ENCODE results near the gene INTS11. TPM values are rescaled to one million over a fixed set of nuclear protein-coding genes. Genes with fewer than 3 reads are reported as not detected.

INTS11 gene
- total RNA-seq, 3 donors from 2014 or later: 89.9 to 127 (median 95.5) TPM

- peak; percentile 93 for ATAC-seq
- Histone ChIP-seq H3K9me3 (no peaks in the 10 kb centered on the region), H3K4me1 (ENCODE audit: low read depth) (peaks cover 23% of the 10 kb centered on the region), H3K4me3 (peak within 1 kb of the TSS; percentile 94), H3K36me3 (ENCODE audit: low read depth) (no peaks in the 10 kb centered on the region)
- intact Hi-C loops (cut with DNase I, micrococcal nuclease): no loop called here
- TF ChIP-seq, protein P1, sequence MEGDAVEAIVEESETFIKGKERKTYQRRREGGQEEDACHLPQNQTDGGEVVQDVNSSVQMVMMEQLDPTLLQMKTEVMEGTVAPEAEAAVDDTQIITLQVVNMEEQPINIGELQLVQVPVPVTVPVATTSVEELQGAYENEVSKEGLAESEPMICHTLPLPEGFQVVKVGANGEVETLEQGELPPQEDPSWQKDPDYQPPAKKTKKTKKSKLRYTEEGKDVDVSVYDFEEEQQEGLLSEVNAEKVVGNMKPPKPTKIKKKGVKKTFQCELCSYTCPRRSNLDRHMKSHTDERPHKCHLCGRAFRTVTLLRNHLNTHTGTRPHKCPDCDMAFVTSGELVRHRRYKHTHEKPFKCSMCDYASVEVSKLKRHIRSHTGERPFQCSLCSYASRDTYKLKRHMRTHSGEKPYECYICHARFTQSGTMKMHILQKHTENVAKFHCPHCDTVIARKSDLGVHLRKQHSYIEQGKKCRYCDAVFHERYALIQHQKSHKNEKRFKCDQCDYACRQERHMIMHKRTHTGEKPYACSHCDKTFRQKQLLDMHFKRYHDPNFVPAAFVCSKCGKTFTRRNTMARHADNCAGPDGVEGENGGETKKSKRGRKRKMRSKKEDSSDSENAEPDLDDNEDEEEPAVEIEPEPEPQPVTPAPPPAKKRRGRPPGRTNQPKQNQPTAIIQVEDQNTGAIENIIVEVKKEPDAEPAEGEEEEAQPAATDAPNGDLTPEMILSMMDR (IDR thresholded peaks at IDR 0.05): no peak
- peak; percentile 95 to 98 (median 95) for DNase-seq
Measured at GRCh38 chr1:1273512-1274298, 50.8 kb downstream of the INTS11 start, which contains the start of gene UBE2J2. TSS of gene UBE2J2 (minus strand) at chr1:1273854. CDS start at chr1:1267992, 5,862 bp downstream.

GRCh38 chr1:1273209-1273511 is 51.3 kb downstream of the INTS11 start:
- ATAC-seq: no peak
- Histone ChIP-seq H3K9me3 (no peaks in the 10 kb centered on the region), H3K36me3 (ENCODE audit: low read depth) (no peaks in the 10 kb centered on the region), H3K4me1 (ENCODE audit: low read depth) (peaks cover 23% of the 10 kb centered on the region), H3K4me3 (peak overlapping the region; percentile 94)
- TF ChIP-seq, protein P1 (IDR thresholded peaks at IDR 0.05): no peak
- peak in 1 of 3 donors; percentile 56 for DNase-seq
- intact Hi-C loops (cut with DNase I, micrococcal nuclease): no loop called here

DNA sequence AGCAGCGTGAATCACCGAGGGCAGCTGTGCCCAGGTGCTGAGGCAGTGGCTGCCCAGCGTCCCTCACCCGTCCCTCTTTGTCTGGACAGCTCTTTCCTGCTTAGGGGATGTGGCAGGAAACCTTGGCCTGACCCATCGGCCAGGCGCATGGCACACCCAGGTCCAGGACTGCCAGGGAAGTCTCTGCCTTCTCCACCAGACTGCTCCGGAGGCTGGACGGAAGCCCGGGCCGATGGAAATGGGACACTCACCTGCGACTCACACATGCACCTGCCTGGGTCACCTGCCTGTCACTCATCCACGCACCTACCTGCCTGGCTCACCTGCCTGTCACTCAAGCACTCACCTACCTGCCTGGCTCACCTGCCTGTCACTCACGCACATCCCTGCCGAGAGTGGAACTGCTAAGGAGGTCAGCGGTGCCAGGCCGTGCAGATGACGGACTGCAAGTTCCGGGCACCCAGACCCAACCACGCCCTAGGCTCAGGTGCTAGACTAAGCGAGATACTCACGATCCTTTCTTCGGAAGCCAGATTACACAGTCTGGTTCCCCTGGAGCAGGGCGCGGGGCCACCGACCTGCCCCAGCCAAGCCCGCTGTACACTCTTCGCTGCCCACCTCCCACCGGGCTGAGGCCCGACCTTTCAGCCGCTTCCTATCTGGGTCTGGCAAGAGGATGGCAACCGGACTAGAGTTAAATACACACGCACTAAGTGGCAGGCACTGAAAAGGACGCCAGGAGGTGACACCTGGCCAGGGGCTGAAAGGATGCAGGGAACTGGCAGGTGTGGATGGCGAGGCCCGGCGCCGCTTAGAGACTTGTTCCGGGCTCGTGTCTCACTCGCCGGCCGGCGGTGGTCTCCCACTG is 51.9 kb downstream of the INTS11 start:
- DNase-seq (peak; percentile 68 to 87 (median 75)), ATAC-seq (peak; percentile 83)
- peak overlapping the region; percentile 94 for H3K4me3 ChIP-seq
- H3K9me3 ChIP-seq: no peaks in the 10 kb centered on the region
- peaks cover 23% of the 10 kb centered on the region for H3K4me1 ChIP-seq (ENCODE audit: low read depth)
- no peaks in the 10 kb centered on the region for H3K36me3 ChIP-seq (ENCODE audit: low read depth)
- intact Hi-C loops (cut with DNase I, micrococcal nuclease): no loop called here
- TF ChIP-seq, protein P1 (IDR thresholded peaks at IDR 0.05): no peak

DNA sequence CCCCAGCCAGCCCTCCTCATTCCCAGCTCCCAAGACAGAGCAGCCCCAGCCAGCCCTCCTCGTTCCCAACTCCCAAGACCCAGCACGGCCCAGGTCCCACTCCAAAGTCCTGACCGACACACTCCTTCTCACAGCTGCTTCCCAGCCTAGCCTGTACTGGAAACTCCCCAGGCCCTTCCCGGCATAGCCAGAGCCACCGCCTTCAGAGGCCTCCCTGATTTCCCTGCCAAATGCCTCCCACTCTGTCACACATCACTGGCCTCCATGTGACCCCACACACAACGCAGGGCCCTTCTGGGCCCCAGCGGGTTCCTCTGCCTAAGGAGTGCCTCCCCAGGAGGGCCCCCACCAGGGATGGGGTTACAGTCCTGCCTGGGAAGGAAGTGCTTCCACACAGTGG is 53.6 kb downstream of the INTS11 start:
- intact Hi-C loops (cut with DNase I, micrococcal nuclease): no loop called here

DNA sequence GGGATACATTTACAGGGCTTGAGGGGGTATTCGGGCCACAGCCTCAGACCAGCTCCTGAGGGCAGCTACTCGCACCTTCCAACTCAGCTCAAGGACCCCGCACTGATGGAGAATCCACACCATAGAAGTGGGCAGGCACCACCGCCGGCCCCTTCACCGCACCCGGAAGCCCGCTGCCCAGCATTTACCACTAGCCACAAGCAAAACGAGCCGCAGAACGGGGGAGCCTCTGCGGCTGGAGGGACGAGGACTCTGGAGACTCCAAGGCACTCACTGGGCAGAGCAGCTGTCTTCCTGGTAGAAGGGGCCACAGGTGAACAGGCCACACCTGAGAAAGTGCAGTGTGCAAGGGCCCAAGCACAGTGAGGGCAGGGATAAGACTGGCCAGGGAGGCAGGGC is 56.2 kb downstream of the INTS11 start:
- peaks cover 23% of the 10 kb centered on the region for H3K4me1 ChIP-seq (ENCODE audit: low read depth)

More for the DNA sequence above, 53.6 kb downstream of the INTS11 start:
- no peak for ATAC-seq
- peaks cover 23% of the 10 kb centered on the region for H3K4me1 ChIP-seq (ENCODE audit: low read depth)
- H3K4me3 ChIP-seq: no peak overlapping the region
- DNase-seq: no peak
- TF ChIP-seq, protein P1 (IDR thresholded peaks at IDR 0.05): no peak
- no peaks in the 10 kb centered on the region for H3K36me3 ChIP-seq (ENCODE audit: low read depth)
- no peaks in the 10 kb centered on the region for H3K9me3 ChIP-seq

More for the DNA sequence above, 56.2 kb downstream of the INTS11 start:
- TF ChIP-seq, protein P1 (IDR thresholded peaks at IDR 0.05): no peak
- intact Hi-C loops (cut with DNase I, micrococcal nuclease): no loop called here
- H3K4me3 ChIP-seq: no peak overlapping the region
- H3K36me3 ChIP-seq (ENCODE audit: low read depth): no peaks in the 10 kb centered on the region
- DNase-seq (no peak), ATAC-seq (no peak)
- no peaks in the 10 kb centered on the region for H3K9me3 ChIP-seq
